ENCODE measurements around the gene FXN. TPM values are rescaled to one million over a fixed set of nuclear protein-coding genes. Genes with fewer than 3 reads are reported as not detected.

Gene FXN
- total RNA-seq, 2 experiments from 2014 or later, result 12.2 to 12.9 TPM

DNA sequence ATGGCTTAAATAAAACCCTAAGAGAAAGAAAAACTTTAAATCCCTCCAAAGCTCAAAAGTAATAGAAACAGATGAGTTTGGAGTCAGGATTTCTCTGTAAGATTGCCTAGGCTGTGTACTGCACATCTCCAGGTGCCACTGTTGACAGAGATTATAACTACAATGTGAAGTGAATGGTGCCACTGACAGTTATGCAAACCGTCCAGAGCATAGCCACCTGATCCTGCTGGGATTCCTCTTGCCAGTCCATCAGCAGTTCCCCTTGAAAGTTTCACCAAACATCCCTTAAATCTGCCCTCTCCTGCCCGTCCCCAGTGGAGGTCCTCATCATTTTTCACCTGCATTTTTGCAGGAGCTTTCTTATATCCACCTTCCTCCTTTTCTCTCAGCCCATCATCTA is 42.5 kb downstream of the FXN start:
- Mint-ChIP-seq H3K9me3 (peaks cover 5% of the 10 kb centered on the region), H3K27ac (no peak overlapping the region), H3K36me3 (ENCODE audit: low read depth) (peaks cover 32% of the 10 kb centered on the region), H3K27me3 (no peaks in the 10 kb centered on the region), H3K4me3 (no peak overlapping the region), H3K4me1 (ENCODE audit: low read depth) (no peaks in the 10 kb centered on the region)
- H3K27me3 ChIP-seq (ENCODE audit: control insufficient read depth in 1 of 2, insufficient read depth in 2 of 2, low read length in 2 of 2), result no peaks in the 10 kb centered on the region
- H3K36me3 ChIP-seq (ENCODE audit: insufficient read depth, low read length), result peaks cover 3% of the 10 kb centered on the region
- TF ChIP-seq, protein P1, sequence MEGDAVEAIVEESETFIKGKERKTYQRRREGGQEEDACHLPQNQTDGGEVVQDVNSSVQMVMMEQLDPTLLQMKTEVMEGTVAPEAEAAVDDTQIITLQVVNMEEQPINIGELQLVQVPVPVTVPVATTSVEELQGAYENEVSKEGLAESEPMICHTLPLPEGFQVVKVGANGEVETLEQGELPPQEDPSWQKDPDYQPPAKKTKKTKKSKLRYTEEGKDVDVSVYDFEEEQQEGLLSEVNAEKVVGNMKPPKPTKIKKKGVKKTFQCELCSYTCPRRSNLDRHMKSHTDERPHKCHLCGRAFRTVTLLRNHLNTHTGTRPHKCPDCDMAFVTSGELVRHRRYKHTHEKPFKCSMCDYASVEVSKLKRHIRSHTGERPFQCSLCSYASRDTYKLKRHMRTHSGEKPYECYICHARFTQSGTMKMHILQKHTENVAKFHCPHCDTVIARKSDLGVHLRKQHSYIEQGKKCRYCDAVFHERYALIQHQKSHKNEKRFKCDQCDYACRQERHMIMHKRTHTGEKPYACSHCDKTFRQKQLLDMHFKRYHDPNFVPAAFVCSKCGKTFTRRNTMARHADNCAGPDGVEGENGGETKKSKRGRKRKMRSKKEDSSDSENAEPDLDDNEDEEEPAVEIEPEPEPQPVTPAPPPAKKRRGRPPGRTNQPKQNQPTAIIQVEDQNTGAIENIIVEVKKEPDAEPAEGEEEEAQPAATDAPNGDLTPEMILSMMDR (IDR thresholded peaks at IDR 0.05), result no peak
- H3K4me3 ChIP-seq (ENCODE audit: low read length), result no peak overlapping the region
- H3K4me1 ChIP-seq (ENCODE audit: insufficient read depth, low read length), result no peaks in the 10 kb centered on the region
- no peaks in the 10 kb centered on the region for H3K9me3 ChIP-seq (ENCODE audit: control insufficient read depth in 1 of 2, insufficient read depth in 1 of 2, low read length in 2 of 2)
- H3K27ac ChIP-seq (ENCODE audit: low read depth in 1 of 2, low read length in 2 of 2), result no peak overlapping the region
- no peak for DNase-seq
- intact Hi-C loops (cut with DNase I, micrococcal nuclease), result no loop called here
- POLR2A ChIA-PET, result no interaction called here
- CTCF ChIA-PET, result no interaction called here
- no peak for ATAC-seq (ENCODE audit: poor library complexity)

DNA sequence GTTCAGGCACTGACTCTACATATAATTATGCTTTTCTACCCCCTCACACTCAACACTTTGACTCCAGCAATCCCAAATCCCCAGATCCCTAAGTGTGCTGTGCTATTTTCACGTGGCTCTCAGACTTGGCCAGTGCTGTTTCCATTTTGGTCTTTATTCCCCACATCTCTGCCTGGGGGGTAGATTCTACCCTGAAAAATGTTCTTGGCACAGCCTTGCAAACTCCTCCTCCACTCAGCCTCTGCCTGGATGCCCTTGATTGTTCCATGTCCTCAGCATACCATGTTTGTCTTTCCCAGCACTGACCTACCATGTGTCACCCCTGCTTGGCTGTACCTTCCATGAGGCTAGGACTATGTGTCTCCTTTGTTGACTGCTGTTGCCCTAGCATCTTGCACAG is 43.0 kb downstream of the FXN start:
- Histone ChIP-seq H3K27me3 (ENCODE audit: control insufficient read depth in 1 of 2, insufficient read depth in 2 of 2, low read length in 2 of 2) (no peaks in the 10 kb centered on the region), H3K36me3 (ENCODE audit: insufficient read depth, low read length) (no peaks in the 10 kb centered on the region), H3K9me3 (ENCODE audit: control insufficient read depth in 1 of 2, insufficient read depth in 1 of 2, low read length in 2 of 2) (no peaks in the 10 kb centered on the region), H3K4me1 (ENCODE audit: insufficient read depth, low read length) (no peaks in the 10 kb centered on the region), H3K27ac (ENCODE audit: low read depth in 1 of 2, low read length in 2 of 2) (no peak overlapping the region), H3K4me3 (ENCODE audit: low read length) (no peak overlapping the region)
- POLR2A ChIA-PET, result no interaction called here
- Mint-ChIP-seq H3K27ac (no peak overlapping the region), H3K27me3 (no peaks in the 10 kb centered on the region), H3K4me1 (ENCODE audit: low read depth) (no peaks in the 10 kb centered on the region), H3K9me3 (peaks cover 5% of the 10 kb centered on the region), H3K36me3 (ENCODE audit: low read depth) (peaks cover 27% of the 10 kb centered on the region), H3K4me3 (no peak overlapping the region)
- ATAC-seq (ENCODE audit: poor library complexity), result no peak
- DNase-seq, result no peak
- TF ChIP-seq, protein P1 (IDR thresholded peaks at IDR 0.05), result no peak
- intact Hi-C loops (cut with DNase I, micrococcal nuclease), result no loop called here
- CTCF ChIA-PET, result no interaction called here

DNA sequence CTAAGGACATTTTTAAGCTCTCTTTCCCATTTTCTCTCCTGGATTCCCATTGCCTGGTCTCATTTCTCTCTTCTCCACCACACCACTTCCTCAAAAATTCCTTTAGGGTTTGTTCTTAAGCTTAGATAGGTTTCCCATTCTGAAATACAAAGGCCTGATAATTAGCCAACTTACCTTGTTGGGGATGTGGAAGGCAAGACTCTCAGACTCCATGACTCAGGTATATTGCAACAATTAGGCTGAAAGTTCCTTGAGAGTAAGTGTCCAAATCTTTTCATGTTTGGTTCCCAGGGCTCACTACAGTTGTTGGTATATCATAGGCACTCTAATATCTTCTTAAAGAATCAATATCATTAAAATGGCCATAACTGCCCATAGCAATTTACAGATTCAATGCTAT is 43.6 kb downstream of the FXN start:
- peaks cover 25% of the 10 kb centered on the region for H3K36me3 Mint-ChIP-seq (ENCODE audit: low read depth)
- TF ChIP-seq, protein P1 (IDR thresholded peaks at IDR 0.05), result no peak
- no peak overlapping the region for H3K27ac ChIP-seq (ENCODE audit: low read depth in 1 of 2, low read length in 2 of 2)
- H3K27me3 Mint-ChIP-seq, result no peaks in the 10 kb centered on the region
- H3K36me3 ChIP-seq (ENCODE audit: insufficient read depth, low read length), result peaks cover 1% of the 10 kb centered on the region
- H3K27ac Mint-ChIP-seq, result no peak overlapping the region
- no peaks in the 10 kb centered on the region for H3K9me3 ChIP-seq (ENCODE audit: control insufficient read depth in 1 of 2, insufficient read depth in 1 of 2, low read length in 2 of 2)
- no peak overlapping the region for H3K4me3 ChIP-seq (ENCODE audit: low read length)
- no peaks in the 10 kb centered on the region for H3K4me1 Mint-ChIP-seq (ENCODE audit: low read depth)
- CTCF ChIA-PET, result no interaction called here
- peaks cover 5% of the 10 kb centered on the region for H3K9me3 Mint-ChIP-seq
- POLR2A ChIA-PET, result interaction anchor here (0.6 kb wide), 1 partner anchor 9 kb away, joined by 3 read pairs; no protein-coding TSS in a partner anchor
- H3K27me3 ChIP-seq (ENCODE audit: control insufficient read depth in 1 of 2, insufficient read depth in 2 of 2, low read length in 2 of 2), result no peaks in the 10 kb centered on the region
- intact Hi-C loops (cut with DNase I, micrococcal nuclease), result no loop called here
- no peak overlapping the region for H3K4me3 Mint-ChIP-seq
- ATAC-seq (ENCODE audit: poor library complexity) (no peak), DNase-seq (no peak)
- no peaks in the 10 kb centered on the region for H3K4me1 ChIP-seq (ENCODE audit: insufficient read depth, low read length)

All from CD4-positive, alpha-beta T cell (primary cell).